Activated CD4-positive, alpha-beta T cell treated with anti-CD3 and anti-CD28 coated beads, Interleukin-2, amount 50 U/mL, for 48 hours (primary cell): ENCODE results near the gene LMX1B.
"Not testable (repeated sequence)": the region's sequence is repeated elsewhere in the genome, so short reads cannot be mapped to it uniquely, and the experiment has no call there.

ENCODE experiments used
- DNase-seq, 2 experiments: peaks; one replicate each; pipeline ENCODE4 v3.0.0-alpha.2; 2020

The LMX1B gene

DNA sequence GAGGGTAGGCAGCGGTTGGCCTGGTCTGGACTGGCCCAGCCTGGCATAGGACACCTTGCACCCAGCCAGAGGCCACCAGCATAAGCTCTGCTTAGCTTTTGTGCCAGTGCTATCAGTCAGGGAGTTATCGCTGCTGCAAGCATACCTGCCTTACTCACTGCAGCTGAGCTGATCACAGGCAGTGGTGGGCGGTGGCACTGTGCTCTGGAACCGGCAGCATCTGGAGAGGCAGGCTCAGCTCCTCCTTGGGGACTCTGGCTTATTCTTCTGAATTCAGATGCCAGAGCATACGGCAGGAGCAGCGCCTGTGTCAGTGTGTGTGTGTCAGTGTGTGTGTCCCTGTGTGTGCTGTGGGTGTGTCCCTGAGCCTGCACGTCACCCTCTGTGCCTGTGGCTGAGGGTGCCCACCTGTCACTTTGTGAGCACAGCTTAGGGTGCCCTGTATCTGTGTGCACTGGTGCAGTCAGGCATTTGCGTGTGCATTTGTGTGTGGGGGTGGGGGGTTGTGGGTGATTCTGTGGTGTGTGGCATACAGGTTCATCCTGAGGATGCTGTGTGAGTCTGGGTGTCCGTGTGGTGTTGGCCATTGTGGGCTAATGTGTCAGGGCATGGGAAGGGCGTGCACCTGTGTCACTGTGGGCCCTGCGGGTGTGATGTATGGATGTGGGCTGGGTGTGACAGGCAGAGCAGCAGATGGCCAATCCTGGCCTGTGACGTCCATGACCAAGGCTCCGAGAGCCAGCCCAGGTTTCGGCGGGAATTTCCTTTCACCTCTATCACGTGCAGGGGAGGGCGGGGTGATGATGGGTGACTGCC, 23.5 kb downstream of the LMX1B start:
- no peak for DNase-seq

DNA sequence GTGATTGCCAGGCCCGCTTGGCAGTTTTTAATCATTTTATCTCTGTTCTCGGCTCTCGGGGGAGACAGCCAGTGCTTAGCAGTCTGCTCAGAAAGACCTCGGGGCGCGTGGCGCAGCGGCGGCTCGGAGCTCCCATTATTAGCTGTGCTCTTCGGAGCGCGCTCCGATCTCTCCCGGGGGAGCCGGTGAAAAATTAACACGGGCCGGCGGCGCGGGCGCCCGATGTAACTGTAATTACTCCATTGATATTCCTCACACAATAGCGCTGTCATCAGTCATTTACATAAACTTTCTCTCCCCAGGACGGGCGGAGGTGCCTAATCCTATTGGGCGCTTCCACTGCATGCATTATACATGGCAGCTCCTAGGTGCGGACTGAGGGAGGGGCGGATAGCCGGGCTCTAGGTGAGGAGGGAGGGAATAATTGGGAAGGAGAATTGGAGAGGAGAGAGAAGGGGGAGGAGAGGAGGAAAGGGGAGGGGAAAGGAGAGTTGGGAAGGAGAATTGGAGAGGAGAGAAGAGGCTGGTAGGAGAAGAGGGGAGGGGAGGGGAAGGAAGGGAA, 24.9 kb downstream of the LMX1B start:
- no peak for DNase-seq

DNA sequence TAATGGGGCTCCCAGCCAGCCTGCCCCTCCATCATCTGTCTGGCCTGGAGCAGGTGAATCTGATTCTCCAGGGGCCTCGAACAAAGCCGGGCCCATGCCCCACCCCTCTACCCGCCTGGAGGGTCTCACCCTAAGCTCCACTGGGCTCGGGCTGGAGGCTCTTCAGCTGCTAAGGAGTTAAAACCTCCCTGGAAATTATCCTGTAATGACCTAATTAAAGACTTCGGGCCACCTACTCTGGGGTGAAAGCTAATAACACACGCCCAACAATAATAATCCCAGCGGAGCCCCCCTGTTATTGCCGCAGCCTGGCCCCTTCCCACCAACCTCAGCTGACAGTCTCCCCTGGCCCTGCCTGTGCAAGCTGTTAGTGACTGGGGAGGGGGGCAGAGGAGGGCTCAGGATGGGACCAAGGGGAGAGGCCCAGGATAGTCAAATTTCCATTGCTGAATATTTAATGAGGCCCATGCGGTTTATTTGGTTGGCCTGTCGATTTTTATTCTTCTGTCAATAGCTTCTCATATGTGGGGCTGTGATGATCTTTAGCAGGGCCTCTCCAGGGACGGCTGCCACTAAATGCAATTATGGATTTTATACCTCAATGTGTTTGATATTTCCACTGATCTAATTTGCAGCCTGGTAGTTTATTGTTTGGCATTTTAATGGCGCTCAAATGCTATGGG, 25.7 kb downstream of the LMX1B start:
- no peak for DNase-seq

DNA sequence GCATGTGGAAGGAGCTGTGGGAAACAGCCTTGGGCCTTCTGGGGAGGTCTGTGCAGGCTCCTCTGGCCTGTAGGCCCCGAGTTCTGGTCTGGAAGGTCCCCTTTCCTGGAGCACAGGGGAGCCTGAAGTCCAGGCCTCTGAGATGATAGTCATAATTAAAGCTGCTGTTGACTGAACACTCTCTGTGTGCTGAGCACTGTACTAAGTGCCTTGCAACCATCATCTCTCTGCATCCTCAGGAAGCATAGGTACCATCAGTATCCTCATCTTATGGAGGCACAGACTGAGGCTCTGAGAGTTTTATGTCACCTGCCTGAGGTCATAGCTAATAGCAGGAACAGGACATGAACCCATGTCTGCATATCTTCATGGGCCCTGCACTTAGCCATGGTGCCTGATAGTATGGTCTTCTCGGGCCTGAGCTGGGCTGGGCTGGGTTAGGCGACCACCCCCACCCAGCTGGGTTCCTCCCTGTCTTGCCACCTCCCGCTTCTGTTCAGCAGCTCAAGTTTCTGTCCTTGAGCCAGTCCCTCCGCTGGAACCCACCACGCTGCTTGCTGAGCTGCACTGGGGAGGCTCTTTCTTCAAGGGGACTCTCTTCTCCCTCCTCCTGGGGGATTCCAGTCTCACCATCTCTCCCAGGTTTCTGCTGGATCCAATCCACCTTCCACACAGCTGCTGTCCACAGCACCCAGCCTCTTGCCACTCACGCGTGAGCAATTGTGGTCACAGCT, 27.6 kb downstream of the LMX1B start:
- DNase-seq, result no peak

DNA sequence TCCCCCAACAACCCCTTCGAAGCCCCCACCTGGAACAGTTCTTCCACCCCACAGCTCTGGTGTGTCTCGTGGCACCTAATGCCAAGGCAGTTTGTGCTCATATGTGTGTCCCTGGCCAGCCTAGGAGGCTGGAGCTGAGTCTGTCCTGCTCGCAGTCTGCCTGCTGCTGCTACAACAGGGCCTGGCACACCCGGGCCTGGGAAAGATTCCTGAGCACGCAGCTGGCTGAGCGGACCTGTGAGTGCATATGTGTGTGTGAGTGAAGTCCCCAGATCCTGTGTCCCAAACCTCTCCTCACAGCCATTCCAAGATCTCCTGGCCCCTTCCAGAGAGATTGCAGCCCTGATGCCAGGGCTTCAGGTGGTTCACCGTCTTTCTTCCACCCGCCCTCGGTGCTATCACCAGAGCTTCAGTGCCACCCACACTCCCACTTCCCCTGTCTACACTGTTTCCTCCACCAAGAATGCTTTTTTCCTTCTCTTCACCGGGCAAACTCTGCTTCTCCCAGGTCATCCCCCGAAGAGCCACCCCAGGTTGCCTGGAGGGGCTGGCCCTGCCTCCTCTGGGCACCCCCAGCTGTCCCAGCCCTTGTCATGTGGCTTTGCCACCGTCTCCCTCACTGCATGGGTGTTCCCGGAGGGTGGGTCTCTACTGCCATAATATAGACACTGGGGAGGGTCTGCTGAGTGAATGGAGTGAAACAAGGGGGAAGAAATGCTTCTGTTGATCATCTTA, 28.4 kb downstream of the LMX1B start:
- no peak for DNase-seq

DNA sequence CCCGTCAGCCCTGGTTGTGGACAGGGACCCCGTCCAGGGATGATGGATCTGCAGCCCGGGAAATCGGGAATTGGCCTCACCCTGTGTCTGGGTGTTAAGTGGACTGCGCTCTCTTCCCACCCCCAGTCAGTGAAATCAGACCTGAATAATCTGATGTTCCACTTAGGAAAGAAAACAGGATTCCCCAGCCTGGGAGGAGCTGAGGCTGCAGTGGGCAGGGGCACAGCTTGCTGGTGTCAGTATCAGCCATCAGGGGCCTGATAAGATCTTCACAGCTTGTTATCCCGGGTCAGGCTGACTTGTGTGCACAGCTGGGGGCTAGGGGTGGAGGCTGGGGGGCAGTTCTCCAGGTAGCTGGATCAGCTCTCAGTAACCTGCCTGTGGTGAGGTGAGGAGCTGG, 29.1 kb downstream of the LMX1B start:
- no peak for DNase-seq

DNA sequence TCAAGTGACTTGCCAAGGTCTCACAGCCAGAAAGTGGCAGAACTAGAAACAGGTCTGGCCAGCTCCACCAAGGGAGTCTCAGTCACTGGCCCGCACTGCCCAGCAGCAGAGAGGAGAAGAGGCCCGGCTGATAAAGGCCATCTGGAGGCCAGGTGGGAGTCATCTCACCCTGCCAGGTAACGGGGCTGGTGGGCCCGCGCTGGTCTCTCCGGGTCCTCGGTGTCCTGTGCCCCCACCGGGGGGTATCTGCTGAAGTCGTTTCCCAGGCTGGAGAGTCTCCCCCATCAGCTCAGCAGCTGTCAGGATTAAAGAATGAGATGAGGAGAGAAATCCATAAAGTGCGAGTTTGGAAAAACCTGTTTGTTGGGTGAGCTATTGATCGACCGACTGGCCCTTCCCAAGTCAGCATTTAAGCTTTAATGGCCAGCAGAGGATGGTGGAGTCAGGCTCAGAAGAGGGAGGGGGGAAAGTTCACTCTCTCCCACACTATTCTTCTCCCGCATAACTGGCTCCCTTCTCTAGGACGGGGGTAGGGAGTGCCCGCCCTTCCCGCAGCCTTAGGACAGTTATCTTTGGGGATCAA, 30.3 kb downstream of the LMX1B start:
- no peak for DNase-seq

DNA sequence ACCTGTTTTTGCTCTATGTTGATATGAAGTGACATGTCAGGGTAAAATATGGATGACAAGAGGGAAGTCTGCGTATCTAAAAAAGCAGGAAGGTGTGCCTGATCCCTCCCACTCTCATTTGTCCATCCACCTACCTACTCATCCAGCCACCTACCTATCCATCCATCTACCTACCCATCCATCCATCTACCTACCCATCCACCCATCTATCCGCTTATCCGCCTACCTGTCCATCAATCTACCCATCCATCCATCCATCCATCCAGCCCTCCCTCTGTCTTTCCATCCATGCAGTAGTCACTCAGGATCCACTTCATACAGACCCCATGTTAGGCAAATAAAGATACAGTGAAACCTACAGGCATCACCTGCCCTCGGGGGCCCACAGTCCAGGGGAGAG, 32.4 kb downstream of the LMX1B start:
- DNase-seq, result no peak

DNA sequence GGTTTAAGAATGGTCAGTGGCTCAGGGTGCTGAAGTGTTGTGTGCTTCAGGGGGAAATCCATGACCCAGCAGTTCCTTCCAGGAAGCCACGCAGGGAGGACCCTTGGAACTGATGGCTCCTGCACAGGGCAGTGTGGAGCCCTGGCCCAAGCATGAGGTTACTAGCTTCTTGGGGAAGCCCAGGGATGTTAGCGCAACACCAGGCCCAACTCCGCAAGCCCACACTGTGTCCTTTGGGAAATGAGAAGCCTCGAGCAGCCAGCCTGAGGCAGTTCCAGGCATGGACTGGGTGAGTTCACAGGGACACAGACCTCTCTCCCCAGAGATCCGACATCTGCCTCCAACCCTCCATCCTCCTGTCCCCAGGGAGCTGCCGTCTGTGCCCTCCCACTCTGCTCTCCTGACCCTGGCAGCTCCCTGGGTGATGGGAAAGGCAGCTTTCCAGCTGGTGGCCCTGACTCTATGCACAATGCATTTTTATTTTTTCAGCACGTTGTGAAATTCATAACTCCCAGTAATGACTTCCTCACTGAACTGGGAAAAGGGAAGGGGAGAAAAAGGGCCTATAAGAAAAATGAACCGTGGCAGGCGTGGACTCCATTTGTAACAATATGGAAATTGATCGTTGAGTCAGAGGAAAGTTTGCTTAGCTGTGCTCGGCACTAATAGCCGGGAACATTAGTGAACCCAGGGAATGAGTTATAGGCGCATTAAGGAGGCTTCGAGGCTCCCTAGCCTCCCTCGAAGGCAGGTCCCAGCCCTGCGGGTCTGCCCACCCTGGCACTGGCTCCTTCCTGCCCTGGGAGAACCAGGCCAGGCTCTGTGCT, 34.1 kb downstream of the LMX1B start:
- DNase-seq, result no peak

DNA sequence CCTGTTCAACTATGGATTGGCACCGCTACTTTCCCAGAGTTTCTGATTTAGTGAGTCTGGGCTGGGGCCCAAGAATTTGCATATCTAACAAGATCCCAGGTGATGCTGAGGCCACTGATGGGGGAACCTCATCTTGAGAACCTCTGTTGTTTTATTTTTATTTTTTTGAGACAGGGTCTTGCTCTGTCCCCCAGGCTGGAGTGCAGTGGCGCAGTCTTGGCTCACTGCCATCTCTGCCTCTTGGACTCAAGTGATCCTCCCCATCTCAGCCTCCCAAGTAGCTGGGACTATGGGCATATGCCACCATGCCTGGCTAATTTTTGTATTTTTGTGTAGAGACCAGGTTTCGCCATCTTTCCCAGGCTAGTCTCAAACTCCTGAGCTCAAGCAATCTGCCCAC, 35.7 kb downstream of the LMX1B start:
- no peak for DNase-seq

DNA sequence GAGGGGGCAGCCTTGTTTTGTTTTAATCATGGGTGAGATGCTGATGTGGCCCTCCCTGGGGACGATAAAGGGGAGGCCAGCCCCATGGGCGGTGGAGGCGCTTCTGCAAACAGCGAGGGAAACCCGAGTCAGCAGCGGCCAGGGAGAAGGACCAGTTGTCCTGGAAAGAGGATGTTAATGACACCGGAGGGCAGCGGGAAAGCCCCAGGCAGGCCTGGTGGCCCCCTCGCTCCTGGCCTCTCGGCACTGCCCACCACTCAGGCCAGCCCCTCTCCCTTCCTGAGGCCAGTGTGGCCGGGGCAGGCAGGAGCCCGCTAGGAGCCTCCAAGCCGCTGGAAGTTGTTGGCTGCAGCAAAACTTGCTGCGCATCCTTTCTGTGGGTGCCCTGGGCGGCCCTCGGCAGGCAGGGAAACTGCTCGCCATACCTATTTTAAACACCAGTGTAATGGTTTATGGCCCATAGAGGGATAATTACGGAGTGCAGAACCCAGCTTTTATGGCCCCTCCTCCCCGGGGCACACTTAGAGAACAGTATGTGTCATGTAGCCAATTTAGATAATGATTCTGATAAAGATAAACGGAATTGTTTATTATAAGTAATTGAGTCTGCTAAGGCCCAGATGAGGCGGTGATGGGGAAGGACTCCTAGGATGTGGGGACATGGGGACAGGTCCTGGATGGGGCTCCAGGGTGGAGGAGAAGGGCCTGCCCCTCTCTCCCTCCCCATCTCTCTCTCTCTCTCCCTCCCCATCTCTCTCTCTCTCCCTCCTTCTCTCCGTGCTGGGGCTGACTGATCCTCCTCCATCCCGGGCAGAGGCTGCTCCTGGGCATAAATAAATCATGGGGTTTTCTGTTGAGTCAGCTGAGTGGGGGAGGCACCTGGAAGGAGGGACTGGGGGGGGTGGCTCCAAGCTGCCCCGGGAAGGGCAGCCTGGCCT, 36.9 kb downstream of the LMX1B start:
- no peak for DNase-seq

DNA sequence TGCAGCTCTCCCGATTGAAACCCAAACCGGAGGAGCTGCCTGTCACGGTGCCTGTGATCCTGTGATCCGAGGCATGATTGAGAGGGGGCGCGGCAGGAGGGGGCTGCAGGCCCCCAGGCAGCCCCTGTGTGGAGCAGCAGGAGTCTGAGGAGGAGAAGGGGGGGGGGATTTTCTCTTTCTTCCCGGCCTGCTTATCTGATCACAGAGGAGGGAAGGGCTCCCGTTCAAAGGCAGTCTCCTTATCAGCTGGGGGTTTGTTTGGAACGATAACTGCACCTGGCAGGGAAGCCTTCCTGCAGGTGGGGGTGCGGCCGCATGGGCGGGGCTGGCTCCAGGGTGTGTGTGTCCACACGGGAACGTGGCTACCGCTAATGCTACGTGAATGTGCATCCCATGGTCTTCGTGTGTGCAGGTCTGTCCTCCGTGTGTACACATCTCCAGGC, 38.4 kb downstream of the LMX1B start:
- DNase-seq, result no peak

DNA sequence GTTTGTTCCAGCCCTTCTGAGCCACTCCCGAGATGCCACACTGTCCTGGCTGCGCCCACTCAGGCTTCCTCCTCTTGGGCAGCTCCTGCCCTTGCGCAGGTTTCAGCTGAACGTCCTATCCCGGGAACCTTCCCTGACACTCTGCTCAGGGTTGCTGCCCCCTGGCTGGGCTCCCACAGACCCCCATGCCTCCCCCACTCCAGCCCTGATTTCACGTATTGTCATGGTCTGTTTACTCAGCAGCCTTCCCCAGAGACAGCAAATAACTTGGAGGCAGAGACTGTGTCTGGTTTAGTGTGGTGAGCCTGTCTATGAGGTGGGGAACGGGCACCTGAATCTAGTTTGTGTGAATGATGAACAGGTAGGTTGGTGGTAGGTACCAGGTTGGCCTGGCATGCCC, 40.4 kb downstream of the LMX1B start:
- no peak for DNase-seq

DNA sequence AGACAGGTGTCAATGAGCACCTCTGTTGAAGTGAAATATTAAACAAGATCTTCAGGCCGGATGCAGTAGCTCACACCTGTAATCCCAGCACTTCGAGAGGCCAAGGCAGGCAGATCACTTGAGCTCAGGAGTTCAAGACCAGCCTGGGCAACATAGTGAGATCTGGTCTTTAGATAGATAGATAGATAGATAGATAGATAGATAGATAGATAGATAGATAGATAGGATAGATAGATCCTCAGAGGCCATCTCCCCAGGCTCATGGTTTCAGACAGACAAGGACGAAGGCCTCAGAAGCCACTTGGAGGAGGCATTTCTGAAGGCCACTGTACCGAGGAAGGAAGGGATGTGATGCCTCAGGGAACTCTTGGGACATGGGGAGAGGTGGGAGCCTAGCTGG, 42.5 kb downstream of the LMX1B start:
- DNase-seq, result not testable (repeated sequence)

DNA sequence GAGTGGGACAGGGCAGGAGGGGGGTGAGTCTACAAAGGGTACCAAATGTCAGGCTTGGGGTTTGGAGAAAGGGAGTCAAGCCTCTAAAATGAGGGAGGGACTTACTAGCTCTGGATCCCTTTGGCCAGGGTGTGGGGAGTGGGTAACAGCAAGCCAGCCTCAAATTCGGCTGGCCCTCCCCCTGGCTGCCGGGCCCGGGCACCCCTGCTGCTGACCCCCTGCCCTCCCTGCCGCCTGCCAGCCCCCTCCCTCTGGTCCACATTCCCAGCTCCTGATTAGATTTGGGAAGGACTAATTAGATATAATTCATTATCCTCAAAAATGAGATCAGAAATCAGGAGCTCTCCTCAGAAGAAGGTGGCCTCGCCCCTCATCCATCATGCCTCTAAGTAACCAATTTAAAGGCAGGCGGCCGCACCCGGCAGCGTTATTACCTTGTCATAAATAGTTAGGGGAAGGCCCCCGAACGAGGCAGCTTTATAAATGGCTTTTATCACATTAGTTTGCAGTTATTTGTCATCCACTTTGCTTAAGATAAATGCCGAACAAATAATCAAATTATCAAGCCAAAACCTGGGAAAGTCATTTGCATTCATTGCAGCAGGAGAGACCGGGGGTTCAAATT, 44.6 kb downstream of the LMX1B start:
- DNase-seq, result no peak

DNA sequence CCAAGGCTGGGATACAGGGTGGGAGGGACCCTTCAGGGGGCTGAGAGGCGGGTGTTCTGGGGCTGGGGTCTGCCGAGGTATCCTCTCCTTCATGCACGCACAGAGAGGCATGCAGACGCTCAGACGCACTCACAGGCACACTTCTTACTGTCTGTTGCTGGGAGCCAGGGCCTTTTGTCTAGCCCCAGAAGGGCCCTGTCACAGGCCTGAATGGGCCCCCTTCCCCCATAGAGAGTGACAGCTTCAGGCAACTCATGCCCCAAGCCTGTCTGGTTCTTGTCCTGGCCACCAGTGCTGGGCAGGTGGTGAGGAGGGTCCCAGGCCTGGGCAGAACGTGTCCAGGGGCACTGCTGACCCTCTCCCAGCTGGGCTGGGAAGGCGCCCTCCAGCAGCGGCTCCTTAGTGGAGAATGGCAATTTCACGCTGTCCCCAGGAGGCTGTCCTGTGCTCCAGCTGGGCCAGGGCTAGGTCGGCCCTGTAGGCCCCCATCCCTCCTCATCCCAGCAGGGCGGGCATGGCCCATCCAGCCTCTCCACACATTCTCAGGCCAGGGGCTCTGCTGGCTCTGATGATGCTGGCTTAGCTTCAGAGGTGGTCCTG, 45.3 kb downstream of the LMX1B start:
- no peak for DNase-seq

DNA sequence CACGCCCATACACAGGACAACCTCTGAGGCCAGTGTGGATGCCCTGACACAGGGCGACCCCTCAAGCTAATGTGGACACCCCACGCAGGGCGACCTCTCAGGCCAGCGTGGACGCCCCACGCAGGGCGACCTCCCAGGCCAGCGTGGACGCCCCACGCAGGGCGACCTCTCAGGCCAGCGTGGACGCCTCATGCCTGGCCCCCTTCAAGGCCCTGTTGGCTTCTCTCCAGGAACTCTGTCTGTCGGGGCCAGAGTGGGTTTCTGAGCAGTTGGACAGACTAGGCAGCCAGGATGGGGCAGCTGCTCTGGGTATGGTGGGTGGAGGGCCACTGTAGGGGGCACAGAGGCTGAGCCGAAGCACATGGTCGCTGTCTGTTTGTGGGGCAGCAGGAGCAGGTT, 47.4 kb downstream of the LMX1B start:
- no peak for DNase-seq

DNA sequence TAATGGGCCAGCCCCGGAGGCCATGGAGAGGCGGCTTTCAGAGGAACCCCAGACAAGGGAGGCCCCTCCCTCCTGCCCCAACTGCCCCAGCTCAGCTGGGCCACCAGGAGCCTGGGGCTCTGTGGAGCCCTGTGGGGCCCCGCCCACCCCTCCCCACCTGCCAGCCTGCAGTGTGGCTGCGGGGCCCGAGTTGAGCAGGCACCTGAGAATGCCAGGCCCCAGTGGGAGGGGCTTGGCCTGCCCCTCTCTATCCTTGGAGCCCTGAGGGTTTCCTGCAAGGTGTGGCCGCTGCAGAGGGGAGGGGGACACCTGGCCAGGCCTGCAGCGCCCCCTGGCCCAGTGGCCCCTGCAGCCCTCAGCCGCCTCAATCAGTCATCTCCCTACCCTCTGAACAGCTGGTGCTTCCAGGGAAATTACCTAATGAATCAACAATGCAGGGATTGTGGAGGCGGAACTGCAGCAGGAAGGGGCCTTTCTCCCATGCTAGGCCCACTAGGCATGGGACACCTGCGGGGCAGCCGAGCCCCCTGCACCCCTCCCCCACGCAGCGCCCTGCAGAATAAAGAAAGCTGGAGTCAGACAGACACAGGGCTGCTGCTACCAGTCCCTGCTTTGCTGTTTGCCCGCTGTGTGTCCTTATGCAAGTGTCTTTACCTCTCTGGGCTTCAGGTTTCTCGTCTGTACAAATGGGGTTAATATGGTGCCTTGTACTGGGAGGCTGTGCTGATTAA, 48.0 kb downstream of the LMX1B start:
- no peak for DNase-seq

DNA sequence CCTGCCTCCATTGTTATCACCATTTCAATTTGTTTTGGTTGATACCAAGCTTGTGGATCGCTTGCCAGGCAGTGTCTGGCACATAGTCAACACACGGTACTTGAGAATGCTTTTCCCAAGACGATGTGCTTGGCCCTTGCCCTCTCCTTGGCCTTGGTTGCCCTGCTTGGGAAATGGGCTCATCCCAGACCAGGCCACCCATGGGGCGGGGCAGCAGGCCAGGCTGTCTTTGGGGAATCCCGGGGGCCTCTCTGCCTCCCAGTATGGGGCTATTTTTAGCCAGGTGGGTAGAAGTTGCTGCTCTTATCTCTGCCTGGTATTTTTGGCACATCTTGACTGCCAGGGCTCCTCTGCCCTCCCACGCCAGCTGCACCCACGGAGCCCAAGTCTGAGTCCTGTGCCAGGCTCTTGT, 49.9 kb downstream of the LMX1B start:
- DNase-seq, result no peak
